HG03439 (cell line): Measurements from ENCODE around the gene CPSF7.
"Not testable (repeated sequence)": the region's sequence is repeated elsewhere in the genome, so short reads cannot be mapped to it uniquely, and the experiment has no call there.

Experiments
- ATAC-seq: cut with Tn5 transposase; IDR thresholded peaks from one replicate; pipeline ENCODE4 v1.9.1; 2021; ENCODE audit warnings: mild to moderate bottlenecking, moderate library complexity; ENCODE audit not compliant: unreplicated experiment

The CPSF7 gene

DNA sequence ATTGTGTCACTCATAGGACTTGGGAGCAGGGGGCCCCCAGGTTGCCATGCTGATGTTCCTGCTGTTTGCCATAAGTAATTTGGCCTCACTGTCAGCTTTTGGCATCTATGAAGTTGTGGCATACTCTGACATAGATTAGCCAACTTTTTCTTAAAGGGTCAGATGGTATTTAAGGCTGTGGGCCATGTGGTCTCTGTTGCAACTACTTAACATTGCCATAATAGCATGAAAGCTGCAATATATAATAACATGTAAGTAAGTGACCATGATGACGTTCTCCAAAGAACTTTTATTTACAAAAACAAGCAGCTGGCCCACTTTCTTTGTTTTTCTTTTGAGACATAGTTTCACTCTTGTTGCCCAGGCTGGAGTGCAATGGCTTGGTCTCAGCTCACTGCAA is 39.6 kb downstream of the CPSF7 start:
- no peak for ATAC-seq

DNA sequence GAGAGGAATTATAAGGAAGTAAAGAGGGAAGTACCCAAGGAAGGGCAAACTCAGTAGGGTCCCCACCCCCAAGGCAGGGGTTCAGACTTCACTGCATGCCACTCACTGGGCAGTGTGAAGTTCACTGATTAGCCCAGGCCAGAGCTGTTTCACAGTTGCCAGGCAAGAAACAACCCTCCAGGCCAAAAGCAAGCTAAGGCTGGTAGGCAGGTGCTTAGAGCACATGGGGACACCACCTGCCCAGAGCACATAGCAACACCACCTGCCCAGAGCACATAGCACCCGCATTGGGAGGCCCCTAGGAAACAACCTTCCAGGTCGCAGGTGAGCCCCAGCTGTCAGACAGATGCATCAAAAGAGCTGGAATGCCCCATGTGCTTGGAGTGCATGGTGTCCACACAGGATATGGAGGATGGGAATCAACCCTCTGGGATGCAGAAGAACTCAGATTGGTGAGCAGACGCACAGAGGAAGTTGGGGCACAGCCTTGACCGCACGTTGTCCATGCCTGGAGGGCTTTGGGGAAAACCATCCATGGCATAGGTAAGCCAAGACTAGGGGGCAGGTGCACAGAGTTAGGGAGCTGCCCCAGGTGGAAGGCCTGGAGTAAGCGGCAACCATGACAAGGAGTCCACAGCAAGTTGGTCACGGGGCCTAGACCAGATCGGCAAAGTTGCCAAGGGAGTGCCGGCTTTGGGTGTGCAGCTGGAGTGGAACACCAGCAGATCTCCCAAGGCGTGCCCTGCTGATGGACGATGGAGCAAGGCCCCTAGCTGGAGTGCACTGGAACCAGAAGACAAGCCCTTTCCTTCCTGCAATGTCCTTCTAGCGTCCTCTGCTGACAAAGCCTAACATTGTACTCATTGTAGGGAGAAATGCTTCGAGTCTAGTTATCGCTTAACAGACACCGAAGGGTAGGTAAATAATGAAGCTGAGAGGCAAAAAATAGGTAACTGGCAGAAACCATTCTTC is 45.2 kb downstream of the CPSF7 start:
- no peak for ATAC-seq

DNA sequence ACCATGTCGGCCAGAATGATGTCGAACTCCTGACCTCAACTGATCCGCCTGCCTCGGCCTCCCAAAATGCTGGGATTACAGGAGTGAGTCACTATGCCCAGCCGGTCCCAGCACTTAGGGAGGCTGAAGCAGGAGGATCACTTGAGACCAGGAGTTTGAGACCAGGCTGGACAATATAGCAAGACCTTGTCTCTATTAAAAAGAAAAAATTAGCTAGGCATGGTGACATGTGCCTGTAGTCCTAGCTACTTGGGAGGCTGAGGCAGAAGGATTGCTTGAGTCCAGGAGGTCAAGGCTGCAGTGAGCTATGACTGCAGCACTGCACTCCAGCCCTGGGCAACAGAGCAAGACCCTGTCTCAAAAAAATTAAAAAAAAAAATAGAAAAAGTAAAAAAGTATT is 45.9 kb downstream of the CPSF7 start:
- ATAC-seq = not testable (repeated sequence)

DNA sequence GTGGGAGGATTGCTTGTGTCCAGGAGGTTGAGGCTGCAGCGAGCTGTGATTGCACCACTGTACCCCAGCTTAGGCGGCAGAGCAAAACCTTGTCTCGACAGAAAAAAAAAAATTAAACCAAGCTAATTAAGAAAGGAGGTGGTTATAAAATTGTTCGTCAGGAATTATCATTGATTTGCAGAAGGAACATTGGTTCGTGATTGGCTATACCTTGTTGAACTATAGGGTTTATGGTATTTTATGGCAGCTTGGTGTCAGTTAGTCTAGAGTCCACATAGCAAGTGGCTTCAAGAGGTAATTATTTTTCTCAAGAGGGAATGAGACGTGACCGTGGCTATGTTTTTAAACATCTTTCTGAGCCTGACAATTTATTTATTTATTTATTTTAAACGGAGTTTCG is 48.9 kb downstream of the CPSF7 start:
- no peak for ATAC-seq

DNA sequence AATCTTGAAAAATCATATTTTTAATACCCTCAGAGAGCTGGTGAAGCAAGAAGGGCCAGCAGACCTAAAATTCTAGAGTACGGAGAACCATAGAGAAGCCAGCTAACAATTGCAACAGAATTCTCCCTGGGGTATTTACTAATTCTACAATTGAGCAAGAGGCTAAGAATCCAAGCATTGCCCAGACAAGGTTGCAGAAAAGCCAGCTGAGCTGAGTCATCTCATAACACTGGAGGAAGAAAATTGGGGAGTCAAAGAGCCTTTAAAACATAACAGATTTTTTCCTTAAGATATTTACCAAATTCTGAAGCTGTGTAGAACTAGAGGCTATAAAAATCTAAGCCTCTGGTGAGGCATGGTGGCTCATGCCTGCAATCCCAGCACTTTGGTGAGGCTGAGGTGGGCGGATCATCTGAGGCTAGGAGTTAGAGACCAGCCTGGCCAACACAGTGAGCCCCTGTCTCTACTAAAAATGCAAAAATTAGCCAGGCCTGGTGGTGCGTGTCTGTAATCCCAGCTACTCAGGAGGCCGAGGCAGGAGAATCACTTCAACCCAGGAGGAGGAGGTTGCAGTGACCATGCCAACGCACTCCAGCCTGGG is 51.0 kb downstream of the CPSF7 start:
- ATAC-seq = no peak

DNA sequence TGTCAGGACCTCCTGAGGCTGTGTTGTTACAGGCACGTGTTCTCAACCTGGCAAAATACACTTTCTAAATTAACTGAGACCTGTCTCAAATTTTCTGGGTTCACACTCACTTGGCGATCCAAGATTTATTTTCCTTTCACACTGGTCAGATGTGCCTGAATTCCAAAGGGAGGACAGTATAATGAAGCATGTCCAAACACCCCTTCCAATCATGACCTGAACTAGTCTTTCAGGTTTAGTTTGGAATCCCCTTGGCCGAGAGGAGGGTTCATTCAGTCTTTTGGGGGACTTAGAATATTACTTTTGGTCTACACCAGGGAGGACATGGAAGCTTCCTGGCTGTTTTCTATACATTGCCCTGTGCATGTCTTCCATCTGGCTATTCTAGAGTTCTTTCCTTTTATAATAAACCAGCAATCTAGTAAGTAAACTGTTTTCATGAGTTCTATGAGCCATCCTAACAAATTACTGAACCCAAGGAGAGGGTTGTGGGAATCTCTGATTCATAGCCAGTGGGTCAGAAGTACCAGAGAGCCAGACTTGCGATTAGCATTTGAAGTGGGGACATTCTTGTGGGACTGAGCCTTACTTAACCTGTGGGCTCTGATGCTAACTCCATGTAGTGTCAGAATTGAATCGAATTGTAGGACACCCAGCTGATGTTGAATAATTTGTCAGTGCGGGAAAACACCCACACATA is 52.2 kb downstream of the CPSF7 start:
- no peak for ATAC-seq

DNA sequence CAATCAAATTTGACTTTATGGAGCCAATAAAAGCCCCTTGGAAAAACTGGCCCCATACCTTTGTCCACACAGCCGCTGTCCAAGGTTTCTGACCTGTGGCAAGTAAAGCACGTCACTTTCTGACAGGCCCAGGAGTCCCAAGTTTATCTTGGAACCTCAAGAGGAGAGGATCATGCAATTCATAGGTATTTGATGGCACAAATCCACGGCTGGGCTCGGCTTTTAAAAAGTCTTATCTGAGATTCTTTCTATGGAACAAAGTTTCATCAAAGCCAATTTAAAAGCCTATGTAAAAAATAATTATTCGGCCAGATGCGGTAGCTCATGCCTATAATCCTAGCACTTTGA is 54.0 kb downstream of the CPSF7 start:
- ATAC-seq = no peak

DNA sequence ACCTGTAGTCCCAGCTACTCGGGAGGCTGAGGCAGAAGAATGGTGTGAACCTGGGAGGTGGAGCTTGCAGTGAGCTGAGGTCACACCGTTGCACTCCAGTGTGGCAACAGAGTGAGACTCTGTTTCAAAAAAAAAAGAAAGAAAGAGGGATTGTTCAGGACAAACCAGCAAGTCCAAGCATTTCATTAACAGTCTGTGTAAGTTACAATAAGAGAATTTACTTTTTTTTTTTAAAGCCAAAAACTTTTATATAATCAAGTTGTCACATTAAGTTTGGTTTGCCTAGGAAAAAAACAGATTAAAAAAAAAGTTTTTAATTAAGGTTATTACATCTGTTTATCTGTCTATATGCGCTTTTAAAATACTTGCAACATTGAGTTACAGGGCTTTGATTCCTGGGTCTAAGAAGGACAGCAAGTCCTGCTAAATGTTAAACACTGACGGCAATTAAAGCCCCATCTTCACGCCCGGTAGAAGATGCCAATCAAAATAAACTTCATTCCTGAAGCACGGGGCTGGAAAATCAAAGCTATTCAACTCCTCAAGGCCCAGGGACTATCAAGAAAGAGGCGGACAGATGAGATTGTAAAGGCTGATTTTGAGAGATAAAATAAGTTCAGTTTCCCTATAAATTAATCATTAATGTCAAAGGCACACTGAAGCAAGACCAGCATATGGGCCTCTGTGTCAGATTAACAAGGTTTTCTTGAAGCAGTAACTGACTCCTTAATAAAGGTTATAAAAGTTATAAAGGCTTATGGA is 56.9 kb downstream of the CPSF7 start:
- ATAC-seq = no peak

DNA sequence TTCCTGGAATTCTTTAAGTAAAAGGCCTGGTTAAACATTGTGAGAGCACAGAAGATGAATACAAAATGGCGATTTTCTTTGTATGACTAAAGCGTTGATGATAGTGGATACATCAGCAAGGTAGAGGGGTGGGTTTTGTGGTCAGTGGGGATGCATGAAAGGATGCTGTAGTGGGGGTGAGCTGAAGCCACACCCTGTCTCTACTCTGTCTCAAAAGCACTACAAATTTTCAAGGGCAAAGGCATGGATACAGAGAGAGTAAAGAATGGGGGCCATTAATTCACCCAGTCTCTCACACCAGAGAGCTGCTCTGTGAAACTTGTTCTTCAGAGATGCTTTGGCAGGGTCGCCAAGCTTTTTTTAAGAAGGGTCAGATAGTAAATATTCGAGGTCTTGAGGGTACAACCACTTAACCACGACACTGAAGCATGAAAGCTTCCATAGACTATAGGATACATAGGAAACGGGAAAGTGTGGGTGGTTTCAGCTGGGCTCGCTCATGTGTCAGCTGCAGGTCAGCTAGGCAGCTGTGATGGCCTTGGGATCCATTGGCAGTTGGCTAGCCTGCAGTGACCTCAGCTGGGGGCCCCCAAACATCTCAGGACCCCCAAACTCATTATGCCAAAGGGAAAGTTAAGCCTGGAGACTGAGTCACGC is 59.3 kb downstream of the CPSF7 start:
- ATAC-seq = no peak

DNA sequence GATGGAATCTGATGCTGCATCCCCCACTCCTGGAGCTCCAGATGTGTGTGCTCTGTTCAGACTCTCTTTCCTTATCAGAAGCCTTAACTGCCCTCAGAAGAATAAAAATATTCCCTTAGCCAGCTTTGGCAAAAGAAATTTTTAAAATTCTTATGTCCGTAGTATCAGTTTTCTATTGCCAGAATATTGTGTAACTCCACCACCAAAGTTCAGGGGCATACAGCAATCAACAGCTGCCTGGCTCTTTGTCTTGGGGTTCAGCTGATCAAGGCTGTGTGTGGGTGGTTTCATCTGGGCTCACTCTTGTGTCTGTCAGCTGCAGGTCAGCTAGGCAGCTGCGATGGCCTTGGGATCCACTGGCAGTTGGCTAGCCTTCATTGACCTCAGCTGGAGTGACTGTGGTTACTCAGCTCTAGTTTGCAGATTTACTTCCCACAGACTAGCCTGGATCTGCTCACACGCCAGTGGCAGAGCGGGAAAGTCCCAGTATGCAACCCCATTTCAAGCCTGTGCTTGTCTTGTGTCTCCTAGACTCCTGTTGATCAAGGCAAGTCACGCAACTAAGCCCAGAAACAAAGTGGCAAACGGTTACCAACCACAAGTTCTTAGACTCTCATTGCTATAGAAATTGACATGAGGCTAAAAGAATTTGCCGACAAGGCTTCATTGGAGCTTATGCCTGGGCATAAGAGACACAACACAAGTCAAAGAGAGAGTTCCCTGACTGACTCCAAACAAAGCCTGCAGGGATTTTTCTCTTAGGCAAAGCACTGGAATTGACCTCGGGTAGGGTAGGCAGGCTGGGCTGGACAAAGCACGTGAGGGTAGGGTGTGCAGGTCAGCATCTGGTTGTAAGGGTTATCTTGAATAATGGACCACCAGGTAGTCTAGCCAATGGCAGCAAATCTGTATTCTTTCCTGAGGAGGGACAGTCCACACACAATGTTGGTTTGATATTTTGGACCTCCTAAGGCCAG is 60.1 kb downstream of the CPSF7 start:
- ATAC-seq = no peak

DNA sequence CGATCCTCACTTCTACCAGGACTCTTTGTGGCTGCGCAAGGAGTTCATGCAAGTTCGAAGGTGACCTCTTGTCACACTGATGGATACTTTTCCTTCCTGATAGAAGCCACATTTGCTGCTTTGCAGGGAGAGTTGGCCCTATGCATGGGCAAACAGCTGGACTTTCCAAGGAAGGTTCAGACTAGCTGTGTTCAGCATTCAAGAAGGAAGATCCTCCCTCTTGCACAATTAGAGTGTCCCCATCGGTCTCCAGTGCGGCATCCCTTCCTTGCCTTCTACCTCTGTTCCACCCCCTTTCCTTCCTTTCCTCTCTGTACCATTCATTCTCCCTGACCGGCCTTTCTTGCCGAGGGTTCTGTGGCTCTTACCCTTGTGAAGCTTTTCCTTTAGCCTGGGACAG is 61.1 kb downstream of the CPSF7 start:
- no peak for ATAC-seq

DNA sequence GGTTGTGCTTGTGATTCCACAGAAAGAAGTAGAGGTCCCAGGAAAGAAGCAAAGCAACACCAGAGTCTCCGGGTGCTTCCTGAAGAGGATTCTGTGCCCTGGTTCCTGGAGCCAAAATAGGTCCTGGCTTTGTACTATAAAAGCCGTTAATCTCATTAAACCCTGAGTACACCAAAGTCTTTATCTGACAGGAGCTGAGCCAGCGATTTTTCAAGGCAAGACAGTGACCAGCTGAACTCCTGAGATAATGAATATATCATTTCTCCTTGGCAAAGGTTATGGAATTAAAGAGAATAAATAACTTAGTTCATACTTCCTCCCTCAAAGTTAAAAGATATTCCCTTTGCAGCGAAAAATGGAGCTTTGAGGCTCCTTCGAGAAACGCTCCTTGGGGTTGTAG is 62.4 kb downstream of the CPSF7 start:
- no peak for ATAC-seq

DNA sequence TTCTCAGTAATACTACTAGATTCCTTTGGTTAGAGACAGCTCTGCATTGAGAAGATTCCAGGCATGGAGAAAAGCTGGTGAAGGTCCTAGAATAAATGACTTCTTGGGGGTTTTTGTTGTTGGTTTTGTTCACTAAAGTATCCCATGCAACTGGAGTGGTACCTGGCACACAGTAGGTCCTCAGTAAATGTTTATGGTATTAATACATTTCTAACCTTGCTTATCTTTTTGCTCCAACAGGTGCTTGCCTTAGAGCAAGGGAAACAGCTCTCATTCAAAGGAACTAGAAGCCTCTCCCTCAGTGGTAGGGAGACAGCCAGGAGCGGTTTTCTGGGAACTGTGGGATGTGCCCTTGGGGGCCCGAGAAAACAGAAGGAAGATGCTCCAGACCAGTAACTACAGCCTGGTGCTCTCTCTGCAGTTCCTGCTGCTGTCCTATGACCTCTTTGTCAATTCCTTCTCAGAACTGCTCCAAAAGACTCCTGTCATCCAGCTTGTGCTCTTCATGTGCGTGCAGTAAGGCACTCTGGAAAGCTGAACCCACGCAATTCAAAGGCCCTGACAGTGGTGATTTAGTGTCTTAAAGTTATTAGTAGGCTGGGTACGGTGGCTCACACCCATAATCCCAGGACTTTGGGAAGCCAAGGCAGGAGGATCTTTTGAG is 65.6 kb downstream of the CPSF7 start:
- ATAC-seq = no peak

DNA sequence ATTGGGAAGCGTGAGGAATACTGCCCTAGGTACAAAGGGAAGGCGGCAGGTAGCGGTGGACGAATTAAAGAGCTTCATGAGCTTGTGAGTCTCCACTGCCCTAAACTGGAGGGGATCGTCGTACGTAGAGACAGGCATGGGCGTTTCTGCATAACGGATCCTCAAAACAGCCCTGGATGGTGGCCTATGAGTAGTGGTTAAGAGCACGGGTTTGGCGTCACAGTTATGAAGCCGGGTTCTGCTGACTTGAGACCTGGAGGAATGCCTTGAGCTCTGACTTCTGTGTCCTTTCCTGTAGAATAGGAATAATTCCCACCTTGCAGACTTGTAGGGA is 67.3 kb downstream of the CPSF7 start:
- peak; percentile 0 for ATAC-seq

DNA sequence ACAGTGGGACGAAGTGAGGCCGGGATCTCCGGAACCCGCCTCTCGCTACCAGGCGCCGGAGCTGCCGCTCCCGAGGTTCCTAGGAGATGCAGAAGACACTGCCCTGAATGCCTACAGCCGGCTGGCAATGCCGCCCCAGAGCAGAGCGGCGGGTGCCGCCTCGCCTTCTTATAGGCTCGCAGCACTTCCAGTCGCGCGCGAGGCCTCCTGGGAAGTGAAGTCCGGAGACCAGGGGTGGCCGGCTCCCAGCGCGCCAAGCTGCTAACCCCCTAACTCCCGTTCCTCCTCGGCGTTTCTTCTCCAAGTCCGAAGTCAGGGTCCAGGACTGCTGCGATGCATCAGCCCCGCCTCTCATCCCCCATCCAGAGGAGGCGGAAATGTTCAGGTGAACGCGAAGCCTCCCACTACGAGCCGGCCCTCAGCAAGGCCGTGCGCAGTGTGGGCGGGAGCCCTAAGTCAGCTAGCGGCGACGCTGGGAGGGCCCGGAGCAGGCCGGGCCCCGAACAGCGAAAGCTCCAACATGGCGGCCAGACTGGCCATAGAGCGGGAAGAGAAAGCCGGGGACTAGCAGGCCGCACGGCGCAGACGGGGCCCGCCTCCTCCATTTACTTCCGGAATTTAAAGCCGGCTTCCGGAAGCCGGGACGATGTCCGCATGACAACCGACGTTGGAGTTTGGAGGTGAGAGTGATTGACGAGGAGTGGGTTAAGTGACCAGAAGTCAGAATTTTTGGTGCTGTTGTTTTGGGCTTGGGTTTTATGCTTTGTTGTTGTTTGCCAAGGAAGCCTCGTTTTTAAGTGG is 67.8 kb downstream of the CPSF7 start, which contains the start of the genes CYB561A3 and TMEM138:
Gene CYB561A3 (minus strand): TSS at position 142 of the 801 bp plus-strand sequence. CDS start 5,169 bp downstream, outside the sequence.
Gene TMEM138 (plus strand): TSS at position 634 of the 801 bp plus-strand sequence. CDS start 2,017 bp downstream, outside the sequence.
- ATAC-seq = peak; percentile 80

DNA sequence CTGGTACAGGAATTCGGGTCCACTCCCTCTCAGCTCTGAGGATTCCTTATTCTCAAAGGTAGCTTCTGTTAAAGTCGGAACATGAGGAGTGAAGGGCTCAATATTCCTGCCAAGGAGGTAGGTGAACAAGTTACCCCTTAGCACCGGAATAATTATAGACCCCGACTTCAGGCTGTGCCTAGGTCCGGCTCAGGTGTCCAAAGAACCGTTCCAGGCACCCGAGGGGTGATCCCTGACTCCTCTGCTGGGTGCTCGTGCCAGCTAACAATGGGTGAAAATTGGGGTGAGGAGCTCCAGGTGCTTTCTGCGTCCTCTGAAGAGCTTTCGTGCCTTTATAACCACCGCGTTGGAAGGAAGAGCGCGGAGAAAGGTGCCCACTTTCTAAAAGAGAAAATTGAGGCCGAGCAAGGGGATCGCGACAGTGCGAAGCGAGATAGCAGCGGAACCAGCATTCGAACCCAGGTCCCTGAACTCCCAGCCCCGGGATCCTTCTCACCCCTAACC is 68.5 kb downstream of the CPSF7 start:
- ATAC-seq = no peak

DNA sequence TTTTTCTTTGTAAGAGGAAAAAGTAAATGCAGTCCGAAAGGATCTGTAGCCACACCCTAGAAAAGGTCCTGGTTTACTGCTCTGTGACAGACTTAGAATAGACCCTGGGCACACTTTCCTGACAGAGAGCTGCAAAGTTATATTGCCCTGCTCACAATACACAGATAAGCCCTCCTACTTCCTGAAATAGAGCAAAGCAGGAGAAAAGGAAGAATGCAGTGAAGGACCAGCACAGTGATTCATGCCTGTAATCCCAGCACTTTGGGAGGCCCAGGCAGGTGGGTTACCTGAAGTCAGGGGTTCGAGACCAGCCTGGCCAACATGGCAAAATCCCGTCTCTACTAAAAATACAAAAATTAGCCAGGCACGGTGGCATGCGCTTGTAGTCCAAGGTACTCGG is 70.3 kb downstream of the CPSF7 start:
- no peak for ATAC-seq

DNA sequence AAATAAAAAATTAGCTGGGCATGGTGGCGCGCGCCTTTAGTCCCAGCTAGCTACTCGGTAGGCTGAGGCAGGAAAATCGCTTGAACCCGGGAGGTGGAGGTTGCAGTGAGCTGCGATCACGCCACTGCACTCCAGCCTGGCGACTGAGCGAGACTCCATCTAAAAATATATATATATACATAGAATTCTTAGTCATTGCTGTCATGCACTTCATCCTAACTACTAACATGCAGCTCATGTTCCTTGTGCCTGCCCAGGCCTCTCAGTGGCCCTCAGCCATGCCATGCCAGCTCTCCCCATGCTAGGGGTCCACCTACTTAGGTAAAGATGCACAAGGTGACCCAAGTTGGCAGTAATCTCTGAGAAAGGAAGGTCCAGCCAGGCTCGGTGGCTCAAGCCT is 71.2 kb downstream of the CPSF7 start:
- ATAC-seq = no peak
